ENCODE results near the gene OGDH. TPM values are rescaled to one million over a fixed set of nuclear protein-coding genes. Genes with fewer than 3 reads are reported as not detected.

The OGDH gene
- total and polyA plus RNA-seq, 2 of the 13 experiments (the other 11 are each of a cell fraction or from before 2014, with no cell fraction given) = 17.4 to 25.4 TPM

DNA sequence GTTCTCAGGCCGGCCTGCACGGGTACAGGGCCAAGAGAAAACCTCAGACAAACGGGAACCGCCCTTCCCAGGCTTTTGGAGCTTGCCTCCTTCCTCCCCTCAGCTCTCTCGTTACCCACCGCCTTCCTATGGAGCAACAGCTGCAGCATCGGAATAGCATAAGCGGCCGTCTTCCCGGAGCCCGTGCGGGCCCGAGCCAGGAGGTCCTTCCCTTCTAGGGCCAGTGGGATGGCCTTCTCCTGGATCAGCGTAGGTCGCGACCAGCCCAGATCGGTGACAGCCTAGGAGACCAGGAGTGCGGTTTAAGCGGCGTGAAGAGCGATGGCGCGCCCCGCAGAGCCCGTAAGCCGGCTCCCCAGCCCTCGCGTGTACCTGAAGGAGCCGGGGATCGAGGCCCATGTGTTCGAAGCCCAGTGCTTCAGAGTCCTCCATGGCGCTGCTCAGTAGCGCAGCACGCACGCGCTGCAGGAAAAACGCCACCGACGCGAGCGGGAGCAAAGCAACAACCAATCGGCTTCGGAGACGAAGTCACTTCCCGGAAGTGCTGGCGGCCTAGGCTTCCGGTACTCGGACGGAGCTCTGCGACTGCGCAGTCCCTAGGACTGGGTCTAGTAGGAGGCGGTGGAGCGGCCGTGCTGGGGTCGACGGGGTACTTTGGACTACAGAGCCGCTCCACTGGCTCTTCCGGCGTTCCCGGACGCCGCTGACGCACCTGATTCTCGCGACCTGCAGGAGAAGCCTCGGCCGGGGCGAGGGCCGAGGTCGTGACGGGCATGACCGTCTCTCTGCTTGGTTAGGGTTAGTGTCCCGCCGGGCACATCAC, 32.8 kb upstream of the OGDH start, which contains the start of gene DDX56 (continued):
- TF ChIP-seq ZNF792 (CRISPR knock-in tag; IDR thresholded peaks at IDR 0.05) (peak; percentile 45; the same call in 1 of the 2 replicates), ZNF776 (CRISPR knock-in tag; IDR thresholded peaks at IDR 0.05) (peak; percentile 94), HOXD1 (CRISPR knock-in tag; IDR thresholded peaks at IDR 0.05) (peak; percentile 92), ZBTB8A (CRISPR knock-in tag; IDR thresholded peaks at IDR 0.05; ENCODE audit: borderline replicate concordance, low read depth) (peak; percentile 61; the same call in 1 of the 2 replicates), TAF15 (IDR thresholded peaks at IDR 0.05; ENCODE audit: low read depth, low read length, poor library complexity, severe bottlenecking) (no peak), FOXA3 (CRISPR knock-in tag; IDR thresholded peaks at IDR 0.05) (peak; percentile 51), SNRNP70 (IDR thresholded peaks at IDR 0.05; ENCODE audit: low read depth, low read length) (no peak), SP4 (CRISPR knock-in tag; IDR thresholded peaks at IDR 0.05) (peak; percentile 74), NR2F6 (IDR thresholded peaks at IDR 0.05) (no peak), NR2F6 (CRISPR knock-in tag; IDR thresholded peaks at IDR 0.05) (peak; percentile 50; the same call in 1 of the 2 replicates), GPN1 (CRISPR knock-in tag; IDR thresholded peaks at IDR 0.05; ENCODE audit: borderline replicate concordance) (no peak), SIX4 (CRISPR knock-in tag; IDR thresholded peaks at IDR 0.05) (peak; percentile 42; the same call in 1 of the 2 replicates), SRSF1 (optimal IDR thresholded peaks at IDR 0.05; ENCODE audit: low read depth, low read length) (no peak), CCDC6 (CRISPR knock-in tag; IDR thresholded peaks at IDR 0.05) (peak; percentile 83; the same call in 1 of the 2 replicates), FOXK1 (CRISPR knock-in tag; IDR thresholded peaks at IDR 0.05; ENCODE audit: borderline replicate concordance, low read depth) (peak; percentile 77; the same call in 1 of the 2 replicates), ZFP36L2 (CRISPR knock-in tag; IDR thresholded peaks at IDR 0.05) (no peak; the same call in 1 of the 2 replicates), BORCS8-MEF2B (CRISPR knock-in tag; IDR thresholded peaks at IDR 0.05) (peak; percentile 89), HHEX (CRISPR knock-in tag; IDR thresholded peaks at IDR 0.05) (no peak), ZNF232 (CRISPR knock-in tag; IDR thresholded peaks at IDR 0.05; ENCODE audit: borderline replicate concordance) (peak; percentile 98), ZNF296 (CRISPR knock-in tag; conservative IDR thresholded peaks at IDR 0.05) (no peak; the same call in 1 of the 2 replicates), ZNF572 (CRISPR knock-in tag; IDR thresholded peaks at IDR 0.05) (peak; percentile 60; the same call in 1 of the 2 replicates), HNF4G (IDR thresholded peaks at IDR 0.05; ENCODE audit: borderline replicate concordance, low read depth, low read length) (peak; percentile 69; the same call in 1 of the 2 replicates), HNF4G (CRISPR knock-in tag; IDR thresholded peaks at IDR 0.05; ENCODE audit: borderline replicate concordance, low read depth) (peak; percentile 53)
- TF ChIP-seq, protein P1, sequence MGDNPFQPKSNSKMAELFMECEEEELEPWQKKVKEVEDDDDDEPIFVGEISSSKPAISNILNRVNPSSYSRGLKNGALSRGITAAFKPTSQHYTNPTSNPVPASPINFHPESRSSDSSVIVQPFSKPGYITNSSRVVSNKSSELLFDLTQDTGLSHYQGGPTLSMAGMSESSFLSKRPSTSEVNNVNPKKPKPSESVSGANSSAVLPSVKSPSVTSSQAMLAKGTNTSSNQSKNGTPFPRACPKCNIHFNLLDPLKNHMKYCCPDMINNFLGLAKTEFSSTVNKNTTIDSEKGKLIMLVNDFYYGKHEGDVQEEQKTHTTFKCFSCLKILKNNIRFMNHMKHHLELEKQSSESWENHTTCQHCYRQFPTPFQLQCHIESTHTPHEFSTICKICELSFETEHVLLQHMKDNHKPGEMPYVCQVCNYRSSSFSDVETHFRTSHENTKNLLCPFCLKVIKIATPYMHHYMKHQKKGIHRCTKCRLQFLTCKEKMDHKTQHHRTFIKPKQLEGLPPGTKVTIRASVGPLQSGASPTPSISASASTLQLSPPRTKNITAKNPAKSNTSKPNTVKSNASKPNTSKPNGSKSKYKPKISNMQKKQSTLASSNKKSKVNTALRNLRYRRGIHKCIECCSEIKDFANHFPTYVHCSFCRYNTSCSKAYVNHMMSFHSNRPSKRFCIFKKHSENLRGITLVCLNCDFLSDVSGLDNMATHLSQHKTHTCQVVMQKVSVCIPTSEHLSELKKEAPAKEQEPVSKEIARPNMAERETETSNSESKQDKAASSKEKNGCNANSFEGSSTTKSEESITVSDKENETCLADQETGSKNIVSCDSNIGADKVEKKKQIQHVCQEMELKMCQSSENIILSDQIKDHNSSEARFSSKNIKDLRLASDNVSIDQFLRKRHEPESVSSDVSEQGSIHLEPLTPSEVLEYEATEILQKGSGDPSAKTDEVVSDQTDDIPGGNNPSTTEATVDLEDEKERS (CRISPR knock-in tag; IDR thresholded peaks at IDR 0.05) = no peak
- TF ChIP-seq, protein P2, sequence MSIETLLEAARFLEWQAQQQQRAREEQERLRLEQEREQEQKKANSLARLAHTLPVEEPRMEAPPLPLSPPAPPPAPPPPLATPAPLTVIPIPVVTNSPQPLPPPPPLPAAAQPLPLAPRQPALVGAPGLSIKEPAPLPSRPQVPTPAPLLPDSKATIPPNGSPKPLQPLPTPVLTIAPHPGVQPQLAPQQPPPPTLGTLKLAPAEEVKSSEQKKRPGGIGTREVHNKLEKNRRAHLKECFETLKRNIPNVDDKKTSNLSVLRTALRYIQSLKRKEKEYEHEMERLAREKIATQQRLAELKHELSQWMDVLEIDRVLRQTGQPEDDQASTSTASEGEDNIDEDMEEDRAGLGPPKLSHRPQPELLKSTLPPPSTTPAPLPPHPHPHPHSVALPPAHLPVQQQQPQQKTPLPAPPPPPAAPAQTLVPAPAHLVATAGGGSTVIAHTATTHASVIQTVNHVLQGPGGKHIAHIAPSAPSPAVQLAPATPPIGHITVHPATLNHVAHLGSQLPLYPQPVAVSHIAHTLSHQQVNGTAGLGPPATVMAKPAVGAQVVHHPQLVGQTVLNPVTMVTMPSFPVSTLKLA (IDR thresholded peaks at IDR 0.05) = peak; percentile 45
- TF ChIP-seq, protein P3, sequence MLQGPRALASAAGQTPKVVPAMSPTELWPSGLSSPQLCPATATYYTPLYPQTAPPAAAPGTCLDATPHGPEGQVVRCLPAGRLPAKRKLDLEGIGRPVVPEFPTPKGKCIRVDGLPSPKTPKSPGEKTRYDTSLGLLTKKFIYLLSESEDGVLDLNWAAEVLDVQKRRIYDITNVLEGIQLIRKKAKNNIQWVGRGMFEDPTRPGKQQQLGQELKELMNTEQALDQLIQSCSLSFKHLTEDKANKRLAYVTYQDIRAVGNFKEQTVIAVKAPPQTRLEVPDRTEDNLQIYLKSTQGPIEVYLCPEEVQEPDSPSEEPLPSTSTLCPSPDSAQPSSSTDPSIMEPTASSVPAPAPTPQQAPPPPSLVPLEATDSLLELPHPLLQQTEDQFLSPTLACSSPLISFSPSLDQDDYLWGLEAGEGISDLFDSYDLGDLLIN (CRISPR knock-in tag; IDR thresholded peaks at IDR 0.05; ENCODE audit: borderline replicate concordance) = peak; percentile 46; the same call in 1 of the 2 replicates
